Astrocyte (in vitro differentiated cells and primary cell): Measurements from ENCODE around the gene SNCB. TPM values are rescaled to one million over a fixed set of nuclear protein-coding genes. Genes with fewer than 3 reads are reported as not detected.

Source experiments
- DNase-seq: peaks from one replicate; pipeline ENCODE4 v3.0.0-alpha.2; 2010; ENCODE audit warnings: low read depth
- FAIRE-seq: peaks from 2 replicates; lab custom pipeline; 2011; peaks lifted over from hg19 to GRCh38; lab: Jason Lieb, UNC
- H2AFZ ChIP-seq: 2 replicates; pipeline ENCODE4 v1.6.0; 2012; ENCODE audit warnings: low read depth, low read length, inconsistent platforms
- H3K27ac ChIP-seq: 2 replicates; pipeline ENCODE4 v1.5.1; 2011; ENCODE audit warnings: low read depth, low read length, inconsistent platforms
- H3K27me3 ChIP-seq: 2 replicates; pipeline ENCODE4 v1.6.0; 2011; ENCODE audit warnings: low read length, inconsistent platforms; ENCODE audit not compliant: insufficient read depth
- H3K36me3 ChIP-seq: 2 replicates; pipeline ENCODE4 v1.5.1; 2011; ENCODE audit warnings: low read length, inconsistent platforms; ENCODE audit not compliant: insufficient read depth
- H3K4me1 ChIP-seq: 2 replicates; pipeline ENCODE4 v1.5.1; 2011; ENCODE audit warnings: low read length, inconsistent platforms; ENCODE audit not compliant: insufficient read depth
- H3K4me2 ChIP-seq: 2 replicates; pipeline ENCODE4 v1.6.0; 2012; ENCODE audit warnings: low read length, inconsistent platforms
- H3K4me3 ChIP-seq: 2 replicates; pipeline ENCODE4 v1.5.1; 2011; ENCODE audit warnings: low read depth, mild to moderate bottlenecking, low read length, inconsistent platforms; ENCODE audit not compliant: insufficient read depth
- H3K79me2 ChIP-seq: 2 replicates; pipeline ENCODE4 v1.6.0; 2012; ENCODE audit warnings: mild to moderate bottlenecking, low read length, inconsistent platforms; ENCODE audit not compliant: insufficient read depth
- H3K9ac ChIP-seq: 2 replicates; pipeline ENCODE4 v1.6.0; 2012; ENCODE audit warnings: mild to moderate bottlenecking, low read length, inconsistent platforms
- H3K9me3 ChIP-seq: 2 replicates; pipeline ENCODE4 v1.5.1; 2012; ENCODE audit warnings: low read depth, mild to moderate bottlenecking, low read length, inconsistent platforms; ENCODE audit not compliant: insufficient read depth
- H4K20me1 ChIP-seq: 2 replicates; pipeline ENCODE4 v1.6.0; 2012; ENCODE audit warnings: low read length, inconsistent platforms; ENCODE audit not compliant: insufficient read depth
- H3K27ac Mint-ChIP-seq: one replicate; pipeline ENCODE4 v1.8.0; 2021; ENCODE audit warnings: mild to moderate bottlenecking, mixed read lengths; ENCODE audit not compliant: unreplicated experiment
- H3K27me3 Mint-ChIP-seq: one replicate; pipeline ENCODE4 v1.8.0; 2021; ENCODE audit warnings: low read depth, mixed read lengths; ENCODE audit not compliant: unreplicated experiment
- H3K36me3 Mint-ChIP-seq: one replicate; pipeline ENCODE4 v1.8.0; 2021; ENCODE audit warnings: low read depth, mixed read lengths; ENCODE audit not compliant: unreplicated experiment
- H3K4me1 Mint-ChIP-seq: one replicate; pipeline ENCODE4 v1.8.0; 2021; ENCODE audit warnings: low read depth, mixed read lengths; ENCODE audit not compliant: unreplicated experiment
- H3K4me3 Mint-ChIP-seq: one replicate; pipeline ENCODE4 v1.8.0; 2021; ENCODE audit warnings: mild to moderate bottlenecking, moderate library complexity, mixed read lengths; ENCODE audit not compliant: unreplicated experiment
- H3K9me3 Mint-ChIP-seq: one replicate; pipeline ENCODE4 v1.8.0; 2021; ENCODE audit warnings: mild to moderate bottlenecking, mixed read lengths; ENCODE audit not compliant: unreplicated experiment
- EZH2 ChIP-seq: IDR thresholded peaks from 2 replicates; pipeline ENCODE4 v1.6.1; 2012; ENCODE audit warnings: mild to moderate bottlenecking, low read length, inconsistent platforms; ENCODE audit not compliant: insufficient read depth
- total RNA-seq: library from RNA; stranded (reverse); gene quantifications from 2 replicates; pipeline ENCODE4 v1.2.1, GENCODE V29; 2021
- TF ChIP-seq, protein P1 (sequence below): IDR thresholded peaks from 2 replicates; pipeline ENCODE4 v1.5.1; 2011; ENCODE audit warnings: low read depth, mild to moderate bottlenecking, inconsistent platforms, low read length, moderate library complexity; ENCODE audit not compliant: insufficient read depth

SNCB gene
- total RNA-seq, 1 donor from 2014 or later, result 3.4 TPM

DNA sequence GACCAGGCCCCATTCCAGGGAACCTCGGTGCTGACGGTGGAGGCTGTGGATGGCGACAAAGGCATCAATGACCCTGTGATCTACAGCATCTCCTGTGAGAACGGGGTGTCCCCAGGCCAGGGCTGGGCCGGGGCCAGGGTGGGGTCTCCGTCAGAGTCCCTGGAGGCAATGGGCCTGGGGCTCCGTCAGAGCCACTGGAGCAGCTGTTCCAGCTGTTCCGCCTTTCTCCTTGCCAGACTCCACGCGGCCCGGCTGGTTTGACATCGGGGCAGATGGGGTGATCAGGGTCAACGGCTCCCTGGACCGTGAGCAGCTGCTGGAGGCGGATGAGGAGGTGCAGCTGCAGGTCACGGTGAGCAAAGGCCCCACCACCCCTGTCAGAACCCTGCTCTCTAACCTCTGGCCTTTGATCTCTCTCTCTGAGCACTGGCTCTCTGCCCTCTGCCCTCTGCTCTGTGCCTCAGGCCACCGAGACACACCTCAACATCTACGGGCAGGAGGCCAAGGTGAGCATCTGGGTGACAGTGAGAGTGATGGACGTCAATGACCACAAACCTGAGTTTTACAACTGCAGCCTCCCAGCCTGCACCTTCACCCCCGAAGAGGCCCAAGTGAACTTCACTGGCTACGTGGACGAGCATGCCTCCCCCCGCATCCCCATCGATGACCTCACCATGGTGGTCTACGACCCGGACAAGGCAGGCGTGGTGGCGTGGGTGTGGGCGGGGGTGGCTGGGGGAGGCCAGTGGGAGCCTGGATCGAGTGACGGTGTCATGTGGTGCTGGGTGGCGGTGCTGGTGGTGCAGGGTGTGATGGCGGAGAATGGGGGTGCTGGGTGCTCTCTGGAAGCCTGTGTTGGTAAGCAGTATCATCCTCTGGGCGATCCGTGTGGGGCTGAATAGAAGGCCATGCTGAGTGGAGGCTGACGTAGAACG is 54.6 kb downstream of the SNCB start:
- DNase-seq, result no peak
- H3K4me1 Mint-ChIP-seq, result no peaks in the 10 kb centered on the region
- Histone ChIP-seq H3K9me3 (no peaks in the 10 kb centered on the region), H3K4me1 (no peaks in the 10 kb centered on the region), H3K79me2 (no peaks in the 10 kb centered on the region), H3K27ac (no peak overlapping the region), H3K9ac (no peak overlapping the region), H3K36me3 (no peaks in the 10 kb centered on the region), H4K20me1 (no peaks in the 10 kb centered on the region), H3K4me2 (no peak overlapping the region), H3K27me3 (peaks cover 5% of the 10 kb centered on the region), H3K4me3 (no peak overlapping the region), H2AFZ (no peak overlapping the region)
- TF ChIP-seq, protein P1, sequence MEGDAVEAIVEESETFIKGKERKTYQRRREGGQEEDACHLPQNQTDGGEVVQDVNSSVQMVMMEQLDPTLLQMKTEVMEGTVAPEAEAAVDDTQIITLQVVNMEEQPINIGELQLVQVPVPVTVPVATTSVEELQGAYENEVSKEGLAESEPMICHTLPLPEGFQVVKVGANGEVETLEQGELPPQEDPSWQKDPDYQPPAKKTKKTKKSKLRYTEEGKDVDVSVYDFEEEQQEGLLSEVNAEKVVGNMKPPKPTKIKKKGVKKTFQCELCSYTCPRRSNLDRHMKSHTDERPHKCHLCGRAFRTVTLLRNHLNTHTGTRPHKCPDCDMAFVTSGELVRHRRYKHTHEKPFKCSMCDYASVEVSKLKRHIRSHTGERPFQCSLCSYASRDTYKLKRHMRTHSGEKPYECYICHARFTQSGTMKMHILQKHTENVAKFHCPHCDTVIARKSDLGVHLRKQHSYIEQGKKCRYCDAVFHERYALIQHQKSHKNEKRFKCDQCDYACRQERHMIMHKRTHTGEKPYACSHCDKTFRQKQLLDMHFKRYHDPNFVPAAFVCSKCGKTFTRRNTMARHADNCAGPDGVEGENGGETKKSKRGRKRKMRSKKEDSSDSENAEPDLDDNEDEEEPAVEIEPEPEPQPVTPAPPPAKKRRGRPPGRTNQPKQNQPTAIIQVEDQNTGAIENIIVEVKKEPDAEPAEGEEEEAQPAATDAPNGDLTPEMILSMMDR, result no peak
- TF ChIP-seq EZH2, result no peak
- no peak for FAIRE-seq
- H3K27ac Mint-ChIP-seq, result peak overlapping the region; percentile 26
- H3K4me3 Mint-ChIP-seq, result no peak overlapping the region
- no peaks in the 10 kb centered on the region for H3K36me3 Mint-ChIP-seq
- H3K27me3 Mint-ChIP-seq, result peaks cover 41% of the 10 kb centered on the region
- no peaks in the 10 kb centered on the region for H3K9me3 Mint-ChIP-seq

DNA sequence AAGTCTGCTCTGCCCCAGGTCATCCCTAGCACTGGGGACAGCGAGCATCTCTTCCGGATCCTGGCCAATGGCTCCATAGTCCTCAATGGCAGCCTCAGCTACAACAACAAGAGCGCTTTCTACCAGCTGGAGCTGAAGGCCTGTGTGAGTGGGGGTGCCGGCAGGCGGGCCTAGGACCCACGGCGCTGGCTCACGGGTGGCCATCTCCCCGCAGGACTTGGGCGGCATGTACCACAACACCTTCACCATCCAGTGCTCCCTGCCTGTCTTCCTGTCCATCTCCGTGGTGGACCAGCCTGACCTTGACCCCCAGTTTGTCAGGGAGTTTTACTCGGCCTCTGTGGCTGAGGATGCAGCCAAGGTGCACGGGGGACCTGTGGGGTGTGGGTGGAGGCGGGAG is 55.3 kb downstream of the SNCB start:
- H3K36me3 ChIP-seq, result no peaks in the 10 kb centered on the region
- H3K27me3 ChIP-seq, result peaks cover 5% of the 10 kb centered on the region
- Mint-ChIP-seq H3K9me3 (no peaks in the 10 kb centered on the region), H3K4me3 (no peak overlapping the region), H3K4me1 (no peaks in the 10 kb centered on the region), H3K27ac (no peak overlapping the region), H3K27me3 (peaks cover 41% of the 10 kb centered on the region), H3K36me3 (no peaks in the 10 kb centered on the region)
- DNase-seq (no peak), FAIRE-seq (no peak)
- H2AFZ ChIP-seq, result no peak overlapping the region
- no peaks in the 10 kb centered on the region for H4K20me1 ChIP-seq
- no peaks in the 10 kb centered on the region for H3K4me1 ChIP-seq
- no peak for TF ChIP-seq EZH2
- TF ChIP-seq, protein P1, result no peak
- no peaks in the 10 kb centered on the region for H3K9me3 ChIP-seq
- no peak overlapping the region for H3K27ac ChIP-seq
- no peak overlapping the region for H3K4me3 ChIP-seq
- H3K79me2 ChIP-seq, result no peaks in the 10 kb centered on the region
- no peak overlapping the region for H3K4me2 ChIP-seq
- H3K9ac ChIP-seq, result no peak overlapping the region

DNA sequence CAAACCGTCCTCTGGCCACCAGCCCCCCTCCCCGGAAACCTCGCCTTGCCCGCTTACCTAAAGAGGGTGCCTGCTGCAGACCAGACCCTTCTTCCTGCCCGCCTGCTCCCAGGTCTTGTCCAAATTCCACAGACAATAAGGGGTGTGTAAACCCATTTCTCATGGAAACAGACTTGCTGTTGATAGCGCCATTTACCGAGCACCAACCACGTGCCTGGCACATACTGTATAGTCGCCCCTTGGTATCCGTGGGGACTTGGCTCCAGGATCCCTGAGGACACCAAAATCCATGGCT is 56.1 kb downstream of the SNCB start:
- Histone ChIP-seq H2AFZ (no peak overlapping the region), H3K9me3 (no peaks in the 10 kb centered on the region), H3K27ac (no peak overlapping the region), H3K79me2 (no peaks in the 10 kb centered on the region), H4K20me1 (no peaks in the 10 kb centered on the region), H3K9ac (no peak overlapping the region), H3K27me3 (peaks cover 5% of the 10 kb centered on the region), H3K4me2 (no peak overlapping the region), H3K4me3 (no peak overlapping the region), H3K36me3 (no peaks in the 10 kb centered on the region), H3K4me1 (no peaks in the 10 kb centered on the region)
- no peaks in the 10 kb centered on the region for H3K36me3 Mint-ChIP-seq
- DNase-seq (no peak), FAIRE-seq (no peak)
- TF ChIP-seq, protein P1, result no peak
- no peak for TF ChIP-seq EZH2
- peaks cover 38% of the 10 kb centered on the region for H3K27me3 Mint-ChIP-seq
- no peak overlapping the region for H3K27ac Mint-ChIP-seq
- no peak overlapping the region for H3K4me3 Mint-ChIP-seq
- H3K4me1 Mint-ChIP-seq, result no peaks in the 10 kb centered on the region
- no peaks in the 10 kb centered on the region for H3K9me3 Mint-ChIP-seq
